NCI-H2196 treated with DMSO at 0.1 percent for 48 hours (cell line): ENCODE data around the gene AP3S1.
"Not testable (repeated sequence)": the region's sequence is repeated elsewhere in the genome, so short reads cannot be mapped to it uniquely, and the experiment has no call there.

Source experiments
- DNase-seq: peaks from one replicate; lab custom pipeline; 2025; ENCODE audit not compliant: unreplicated experiment; lab: John Stamatoyannopoulos, UW

AP3S1 gene

GRCh38 chr5:115841382-115842088 is at the start of gene AP3S1, which contains the start of gene ATG12:
Gene AP3S1, plus strand, starts transcription at chr5:115841935. Its CDS starts 103 bp downstream, at chr5:115842038.
Gene ATG12, minus strand, starts transcription at chr5:115841565. Its CDS starts 13 bp downstream, at chr5:115841552.
- peak; percentile 92 for DNase-seq

DNA sequence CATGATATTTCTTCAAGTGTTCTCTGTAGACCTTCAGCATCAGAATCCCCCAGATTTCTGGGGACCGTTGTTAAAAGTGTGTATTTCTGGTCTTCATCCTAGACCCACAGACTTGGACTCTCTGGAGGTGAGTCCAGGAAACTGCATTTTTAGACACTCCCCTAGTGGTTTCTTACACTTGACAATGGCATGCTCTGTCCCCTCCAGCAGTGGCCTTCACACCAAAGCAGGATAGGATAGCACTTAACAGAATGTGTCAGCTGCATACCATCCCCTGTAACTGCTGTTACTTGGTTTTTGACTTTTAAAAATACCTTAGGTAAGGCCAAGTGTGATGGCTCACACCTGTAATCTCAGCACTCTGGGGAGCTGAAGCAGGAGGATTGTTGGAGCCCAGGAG is 46.0 kb upstream of the AP3S1 start:
- DNase-seq, result no peak

GRCh38 chr5:115796656-115797055 is 45.1 kb upstream of the AP3S1 start:
- no peak for DNase-seq

- no peak for DNase-seq
These were observed 43.5 kb upstream of the AP3S1 start for GRCh38 chr5:115798252-115798651.

DNA sequence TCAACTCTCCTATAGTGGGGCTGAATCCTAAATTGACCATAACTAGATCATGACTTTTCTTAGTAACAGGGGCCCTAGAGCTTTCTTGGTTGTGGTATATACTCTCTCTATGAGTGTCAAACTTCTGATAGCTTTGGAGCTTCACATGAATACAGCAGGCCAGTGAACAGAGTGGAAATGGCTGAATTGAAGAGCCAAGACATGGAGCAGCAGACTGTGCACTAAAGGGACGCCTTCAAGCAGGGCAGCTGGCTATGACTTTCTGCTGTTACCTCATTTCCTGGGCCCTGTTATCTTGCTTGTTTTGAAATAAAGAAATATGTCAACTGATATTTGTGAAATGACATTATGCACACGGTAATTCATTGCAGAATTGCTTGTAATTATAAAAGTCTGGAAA is 41.6 kb upstream of the AP3S1 start:
- DNase-seq, result no peak

- no peak for DNase-seq
These were observed 40.6 kb upstream of the AP3S1 start for GRCh38 chr5:115801152-115801551.

DNA sequence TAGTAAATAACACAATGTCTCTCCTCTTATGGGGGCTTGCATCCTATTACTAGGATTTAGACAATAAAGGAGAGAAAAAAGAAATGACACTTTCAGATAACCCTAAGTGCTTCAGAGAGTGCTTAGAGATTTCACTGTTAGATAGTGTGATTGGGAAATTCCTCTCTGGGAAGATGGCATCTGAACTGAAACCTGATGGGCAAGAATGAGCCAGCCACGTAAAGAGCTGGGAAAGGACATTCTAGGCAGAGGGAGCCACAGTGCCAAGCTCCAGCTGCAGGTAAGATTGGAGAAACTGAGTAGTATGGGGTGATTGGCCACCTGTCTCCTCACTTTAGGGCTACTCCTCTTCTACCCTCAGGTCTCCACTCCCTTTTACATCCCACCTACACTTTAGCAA is 39.8 kb upstream of the AP3S1 start:
- DNase-seq, result no peak

- DNase-seq, result no peak
These were observed 34.6 kb upstream of the AP3S1 start for GRCh38 chr5:115806986-115807653.

- DNase-seq, result no peak
These were observed 34.1 kb upstream of the AP3S1 start for GRCh38 chr5:115807654-115808052.

- not testable (repeated sequence) for DNase-seq
These were observed 33.7 kb upstream of the AP3S1 start for GRCh38 chr5:115808066-115808465.

- DNase-seq, result no peak
These were observed 31.8 kb upstream of the AP3S1 start for GRCh38 chr5:115809946-115810345.

DNA sequence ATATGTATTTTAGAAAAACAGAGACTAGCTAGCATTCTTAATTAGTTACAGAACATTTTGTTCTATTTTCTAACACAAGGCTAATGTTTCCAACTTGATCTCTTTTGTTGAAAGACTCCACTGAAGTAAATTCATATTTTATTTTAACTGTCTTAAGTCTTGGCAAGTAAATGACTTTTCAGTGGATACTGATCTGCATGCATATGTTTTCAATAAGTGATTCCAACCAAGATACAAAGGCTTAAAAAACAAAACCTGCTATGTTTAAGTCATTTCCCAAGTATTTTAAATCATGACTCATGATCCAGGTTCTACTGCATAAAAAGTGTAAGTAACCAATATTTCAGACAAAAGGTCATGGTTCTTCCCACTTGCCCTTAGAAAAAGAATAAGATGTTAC is 31.0 kb upstream of the AP3S1 start:
- DNase-seq, result no peak

- no peak for DNase-seq
These were observed 30.3 kb upstream of the AP3S1 start for GRCh38 chr5:115811406-115811805.

DNA sequence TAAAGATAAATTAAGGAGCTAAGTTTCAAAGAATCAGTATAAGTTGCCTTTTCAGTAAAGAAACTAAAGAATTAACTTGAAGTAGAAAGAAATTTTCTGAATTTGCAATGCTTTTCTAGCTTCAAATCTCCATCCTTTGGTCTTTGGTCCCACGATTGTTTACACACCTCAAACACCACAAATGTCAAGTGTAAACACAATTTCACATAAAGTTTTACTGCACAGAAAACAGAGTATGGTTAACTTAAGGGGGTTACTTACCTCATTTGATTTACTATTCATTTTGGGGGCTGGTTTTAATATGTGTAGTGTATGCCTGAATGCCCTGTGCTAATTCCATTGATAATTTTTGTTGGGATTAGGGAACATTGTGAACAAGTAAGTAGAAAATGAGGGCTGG is 29.4 kb upstream of the AP3S1 start:
- DNase-seq, result no peak

DNA sequence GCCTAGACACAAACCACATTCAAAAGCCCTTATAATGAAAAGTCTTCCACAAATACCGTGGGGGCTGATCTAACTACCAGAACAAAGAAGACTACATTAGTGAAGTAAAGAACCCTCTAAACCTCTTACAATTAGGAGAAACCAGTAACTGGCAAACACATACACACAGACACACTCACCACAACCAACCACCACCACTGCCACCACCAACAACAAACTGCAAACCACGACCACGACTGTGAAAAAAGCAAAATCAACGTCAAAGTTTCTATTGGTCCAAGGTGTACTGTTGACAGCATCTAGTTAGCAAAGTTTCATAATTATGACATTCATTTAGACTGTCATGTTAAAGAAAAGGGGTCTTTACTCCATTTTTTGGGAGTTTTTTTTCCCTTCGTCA is 28.0 kb upstream of the AP3S1 start:
- no peak for DNase-seq

- DNase-seq, result no peak
These were observed 26.6 kb upstream of the AP3S1 start for GRCh38 chr5:115815006-115815692.

DNA sequence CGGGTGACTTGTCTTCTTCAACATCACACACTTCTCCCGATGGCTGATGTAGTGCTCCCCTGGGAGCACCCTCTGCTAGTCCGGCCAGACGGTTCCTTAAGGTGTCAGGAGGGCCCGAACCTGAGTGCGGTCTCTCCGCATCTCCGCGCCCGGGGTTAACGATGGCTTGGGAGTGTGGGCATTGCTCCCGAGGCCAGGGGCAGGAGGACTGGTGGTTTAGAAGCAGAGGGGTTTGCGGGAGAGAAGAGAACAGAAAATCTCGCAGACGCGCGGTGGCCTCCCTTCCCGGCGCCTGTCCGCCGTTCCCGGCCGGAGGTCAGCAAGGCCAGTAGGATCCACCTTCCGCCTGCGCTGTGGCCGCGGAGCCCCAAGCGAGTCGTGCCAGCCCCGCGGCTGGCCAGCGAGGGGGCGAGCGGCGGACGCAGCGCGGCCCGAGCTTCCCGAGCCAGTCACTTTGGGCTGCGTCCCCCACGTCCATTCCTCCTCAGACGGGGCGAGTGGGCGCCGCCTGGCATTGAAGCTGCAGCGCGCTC is 26.0 kb upstream of the AP3S1 start:
- no peak for DNase-seq

DNA sequence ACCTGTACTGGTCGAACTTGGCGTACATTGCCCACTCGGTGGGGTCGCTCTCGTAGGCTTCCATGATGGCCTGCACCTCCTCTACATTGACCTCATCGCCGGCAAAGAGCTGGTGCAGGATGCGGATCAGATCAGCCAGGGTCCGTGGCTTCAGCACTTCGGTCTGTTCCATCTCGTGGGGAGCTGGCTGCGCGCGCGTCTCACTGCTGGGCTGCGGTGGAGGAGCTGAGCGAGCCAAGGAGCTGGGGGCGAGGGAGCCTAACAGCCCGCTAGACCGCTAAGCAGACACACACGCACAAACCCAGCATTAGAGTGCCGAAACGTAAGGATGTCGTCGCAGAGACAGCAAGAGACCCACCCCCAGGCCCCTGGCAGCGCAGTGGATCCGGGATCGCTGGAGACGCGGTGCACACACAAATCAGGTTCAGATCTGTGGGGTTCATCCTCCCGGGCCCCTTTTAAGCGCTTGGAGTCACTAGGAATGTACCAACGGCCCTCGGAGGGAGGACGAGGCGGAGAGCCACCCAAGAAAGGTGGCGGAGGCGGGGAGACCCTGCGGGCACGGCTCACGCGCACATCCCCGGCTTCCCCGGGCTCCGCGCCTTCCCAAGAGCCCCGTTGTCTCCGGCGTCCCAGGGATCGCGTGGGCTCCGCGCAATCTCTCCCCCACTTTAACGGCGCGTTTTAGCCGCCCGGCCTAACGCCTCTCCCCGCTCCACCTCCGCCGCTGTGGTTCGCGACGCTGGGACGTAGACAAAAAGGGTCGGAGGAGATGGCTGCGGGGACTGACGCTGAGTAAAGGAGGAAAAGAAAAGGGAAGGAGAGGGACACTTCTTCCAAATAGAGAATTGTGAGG is 25.3 kb upstream of the AP3S1 start, which contains the start of gene CDO1:
TSS of gene CDO1 (minus strand) at position 434 of the 856 bp plus-strand sequence. CDS start at position 172, 262 bp downstream.
- DNase-seq, result no peak

GRCh38 chr5:115817386-115817785 is 24.3 kb upstream of the AP3S1 start:
- no peak for DNase-seq

DNA sequence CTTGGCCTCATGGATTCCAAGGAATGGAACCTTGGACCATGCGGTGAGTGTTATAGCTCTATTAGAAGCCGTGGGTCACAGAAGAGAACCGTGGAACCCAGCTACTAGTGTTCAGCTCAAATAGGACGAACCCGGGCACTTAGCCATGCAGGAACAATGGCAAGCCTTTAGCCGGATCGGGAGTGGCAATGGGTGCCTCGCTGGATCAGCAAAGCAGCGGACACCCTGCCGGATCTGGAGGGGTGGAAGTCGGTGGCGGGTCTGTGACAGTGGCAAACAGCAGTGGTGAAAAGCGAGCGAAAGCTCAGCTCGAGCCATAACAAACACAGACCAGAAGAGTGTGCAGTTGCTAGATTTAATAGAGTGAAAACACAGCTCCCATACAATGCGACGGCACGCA is 22.9 kb upstream of the AP3S1 start:
- DNase-seq, result no peak

DNA sequence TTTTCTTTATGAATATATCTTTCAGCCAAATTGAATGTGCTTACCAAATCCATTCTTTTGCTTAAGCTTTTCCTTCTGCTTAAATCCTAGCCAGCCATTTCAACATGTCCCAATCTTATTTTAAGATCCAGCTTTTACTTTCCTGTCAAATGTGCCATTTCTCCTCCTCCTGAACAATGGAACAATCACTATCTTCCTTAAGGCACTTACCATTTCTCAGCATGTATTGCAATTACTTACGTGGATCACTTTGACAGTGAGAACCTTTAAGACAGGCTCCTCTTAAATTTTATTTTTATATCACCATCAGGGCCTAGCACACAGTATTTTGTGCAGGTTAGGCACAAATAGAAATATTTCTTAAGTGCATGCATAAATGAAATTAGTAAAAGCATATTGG is 20.9 kb upstream of the AP3S1 start:
- no peak for DNase-seq
